Hair follicular keratinocyte (primary cell): ENCODE results near the gene CAPG. TPM values are rescaled to one million over a fixed set of nuclear protein-coding genes. Genes with fewer than 3 reads are reported as not detected.

Experiments used
- total RNA-seq: library from RNA; depleted of rRNA; stranded (reverse); fragments of >200 nt; gene quantifications from 2 replicates; pipeline ENCODE4 v1.2.3, GENCODE V29; 2015

Gene CAPG
- total RNA-seq, result 287 and 398 TPM in 2 replicates

DNA sequence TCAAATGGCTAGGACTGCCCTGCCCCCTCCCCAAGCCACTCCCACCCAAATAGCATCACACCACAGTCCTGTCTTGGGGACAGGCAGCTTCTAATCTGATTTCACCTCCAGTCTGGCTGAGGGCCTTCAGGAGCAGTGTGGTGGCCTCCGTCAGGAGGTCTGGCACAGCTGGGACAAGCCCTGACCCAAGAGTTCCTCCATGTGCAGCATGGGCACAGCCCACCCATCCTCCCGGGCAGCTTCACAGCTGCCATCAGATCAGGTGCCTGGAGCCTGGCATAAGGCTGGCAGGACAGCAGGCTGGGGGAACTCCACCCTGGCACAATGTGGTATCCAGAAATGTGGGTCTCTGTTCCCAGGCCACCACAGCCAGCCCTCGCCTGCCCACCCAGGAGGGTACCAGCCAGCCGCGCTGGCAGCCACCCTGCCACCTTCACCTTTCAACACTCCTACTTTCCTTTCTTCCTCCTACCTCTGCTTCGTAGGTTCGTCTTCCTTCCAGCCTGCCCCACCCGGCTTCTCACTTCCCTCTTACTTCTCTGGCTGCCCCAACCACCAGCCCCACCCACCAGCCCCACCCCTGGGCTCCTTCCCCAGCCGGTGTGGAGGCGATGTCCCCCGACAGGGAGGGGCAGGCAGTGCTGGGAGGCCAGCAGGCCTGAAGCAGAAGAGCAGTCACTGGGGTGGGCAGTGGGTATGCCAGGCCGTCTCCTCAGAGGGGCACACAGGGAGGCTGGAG is at the start of gene CAPG:
CAPG (minus strand) TSS at position 522 of the 739 bp plus-strand sequence. CDS start 8,221 bp downstream, outside the sequence.

DNA sequence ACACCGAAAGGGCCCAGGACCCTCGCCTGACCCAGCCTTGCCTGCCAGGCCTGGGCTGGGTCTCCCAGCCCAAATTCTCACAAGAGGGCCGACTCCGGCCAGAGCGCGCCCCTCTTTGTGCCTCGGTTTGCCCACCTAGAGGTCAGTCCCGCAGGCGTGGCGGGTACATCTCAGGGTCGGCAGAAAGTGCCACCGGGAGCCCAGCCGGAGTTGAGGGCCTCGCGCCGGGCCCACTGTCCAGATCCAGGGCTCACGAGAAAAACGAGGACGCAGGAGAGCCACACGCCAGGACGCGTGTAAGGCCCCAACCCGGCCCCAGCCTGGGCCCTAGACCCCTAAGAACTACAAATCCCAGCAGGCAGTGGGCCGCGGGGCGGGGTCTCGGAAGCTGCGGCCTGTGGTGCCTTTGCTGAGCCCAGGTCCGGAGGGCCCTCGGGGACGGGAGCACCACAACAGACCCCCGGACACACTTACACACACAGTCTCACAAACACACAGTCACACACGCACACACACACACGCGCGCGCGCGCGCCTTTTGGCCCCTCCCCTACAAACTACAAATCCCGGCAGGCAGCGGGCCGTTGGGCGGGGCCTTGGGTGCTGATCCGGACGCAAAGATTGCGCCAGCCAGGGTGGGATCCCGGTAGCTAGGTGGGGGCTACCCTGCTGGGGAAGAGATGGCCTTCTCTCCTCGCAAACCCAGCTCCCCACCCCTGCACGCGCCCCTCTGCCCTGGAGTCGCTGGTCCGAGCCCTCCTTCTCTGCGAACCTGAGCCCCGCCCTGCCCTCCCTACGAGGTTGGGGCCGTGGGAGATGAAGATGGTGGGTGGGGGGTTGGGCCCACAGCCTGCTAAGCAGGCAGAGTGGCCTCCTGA is 8.2 kb upstream of the CAPG start, which contains the start of gene SH2D6:
SH2D6 (plus strand) TSS at position 583 of the 877 bp plus-strand sequence. CDS start 10,752 bp downstream, outside the sequence.

GRCh38 chr2:85354286-85355072 is 55.7 kb downstream of the CAPG start, which contains the start of the genes ELMOD3 and RETSAT:
TSS of gene ELMOD3 (plus strand) at chr2:85354769. CDS start at chr2:85357199, 2,430 bp downstream.
TSS of gene RETSAT (minus strand) at chr2:85354528. CDS start at chr2:85354507, 21 bp downstream.

Other genes starting within 250 kb of the CAPG start
- gene TGOLN2, start 82.4 kb downstream of the CAPG start, total RNA-seq, result 28.9 and 31.1 TPM in 2 replicates
- gene RETSAT, start 55.8 kb downstream of the CAPG start, total RNA-seq, result 47.9 and 54.3 TPM in 2 replicates
- 10.7 and 16.7 TPM in 2 replicates for gene ELMOD3, start 55.6 kb downstream of the CAPG start, total RNA-seq
- gene SH2D6, start 8.3 kb upstream of the CAPG start, total RNA-seq, result 0.23 TPM in 1 of 2 replicates, not detected in the other
- 69.0 and 72.9 TPM in 2 replicates for gene MAT2A, start 128.8 kb upstream of the CAPG start, total RNA-seq
- gene GGCX, start 151.1 kb upstream of the CAPG start, total RNA-seq, result 34.0 and 34.6 TPM in 2 replicates
- gene VAMP8, start 167.2 kb upstream of the CAPG start, total RNA-seq, result 99.9 and 101 TPM in 2 replicates
- gene VAMP5, start 174.1 kb upstream of the CAPG start, total RNA-seq, result 1.4 and 3.0 TPM in 2 replicates
- gene RNF181, start 185.4 kb upstream of the CAPG start, total RNA-seq, result 158 and 222 TPM in 2 replicates
- gene TMEM150A, start 192.3 kb upstream of the CAPG start, total RNA-seq, result 10.4 and 12.0 TPM in 2 replicates
- gene C2orf68, start 201.7 kb upstream of the CAPG start, total RNA-seq, result 11.1 and 12.7 TPM in 2 replicates
- gene USP39, start 205.8 kb upstream of the CAPG start, total RNA-seq, result 44.0 and 72.9 TPM in 2 replicates